DND-41 (cell line): ENCODE measurements around the gene ACTL10.

Experiments used
- ATAC-seq: fragments of 200-7000 bp; cut with Tn5 transposase; 3 replicates; pipeline ENCODE4 v1.9.1; 2021; ENCODE audit warnings: low read depth; ENCODE audit not compliant: insufficient read depth
- DNase-seq: peaks from one replicate; pipeline ENCODE4 v3.0.0-alpha.2; 2020
- H2AFZ ChIP-seq: 2 replicates; pipeline ENCODE4 v1.6.0; 2012; ENCODE audit warnings: low read depth, low read length
- H3K27ac ChIP-seq: 2 replicates; pipeline ENCODE4 v1.5.1; 2012; ENCODE audit warnings: low read length, inconsistent platforms
- H3K27me3 ChIP-seq: fragments of 200-600 bp; sonication (generic); 2 replicates; pipeline ENCODE4 v1.6.0; 2012; ENCODE audit warnings: low read length, mild to moderate bottlenecking, inconsistent platforms; ENCODE audit not compliant: insufficient read depth, poor library complexity
- H3K36me3 ChIP-seq: 2 replicates; pipeline ENCODE4 v1.5.1; 2012; ENCODE audit warnings: low read length, inconsistent platforms; ENCODE audit not compliant: insufficient read depth
- H3K4me1 ChIP-seq: 2 replicates; pipeline ENCODE4 v1.5.1; 2012; ENCODE audit warnings: mild to moderate bottlenecking, low read length; ENCODE audit not compliant: insufficient read depth
- H3K4me2 ChIP-seq: 2 replicates; pipeline ENCODE4 v1.6.0; 2012; ENCODE audit warnings: mild to moderate bottlenecking, moderate library complexity, low read length, inconsistent platforms; ENCODE audit not compliant: insufficient read depth
- H3K4me3 ChIP-seq, 2 experiments: fragments of 200-600 bp in 1 of 2; shearing (Covaris generic) in 1 of 2; 2 replicates each; pipeline ENCODE4 v1.5.1; 2012 to 2016; ENCODE audit warnings: inconsistent platforms in 2 of 2, low read length in 2 of 2, mild to moderate bottlenecking in 2 of 2, low read depth in 1 of 2, moderate library complexity in 1 of 2
- H3K79me2 ChIP-seq: 2 replicates; pipeline ENCODE4 v1.6.0; 2012; ENCODE audit warnings: low read length, inconsistent platforms; ENCODE audit not compliant: insufficient read depth
- H3K9ac ChIP-seq: 2 replicates; pipeline ENCODE4 v1.6.0; 2012; ENCODE audit warnings: low read depth, mild to moderate bottlenecking, inconsistent platforms, low read length, moderate library complexity
- H3K9me3 ChIP-seq: 2 replicates; pipeline ENCODE4 v1.5.1; 2012; ENCODE audit warnings: low read length, moderate library complexity, mild to moderate bottlenecking, inconsistent platforms; ENCODE audit not compliant: insufficient read depth, severe bottlenecking
- H4K20me1 ChIP-seq: 2 replicates; pipeline ENCODE4 v1.6.0; 2012; ENCODE audit warnings: low read length; ENCODE audit not compliant: insufficient read depth
- CTCF ChIP-seq: IDR thresholded peaks from 2 replicates; pipeline ENCODE4 v1.5.1; 2012; ENCODE audit warnings: borderline replicate concordance, low read length, moderate library complexity, mild to moderate bottlenecking; ENCODE audit not compliant: poor library complexity, severe bottlenecking; ENCODE audit errors: extremely low read depth
- EZH2 ChIP-seq: IDR thresholded peaks from 3 replicates; pipeline ENCODE4 v1.6.1; 2012; ENCODE audit warnings: borderline replicate concordance, low read depth, mild to moderate bottlenecking, moderate library complexity, low read length, inconsistent platforms; ENCODE audit not compliant: severe bottlenecking

ACTL10 gene

GRCh38 chr20:33670715-33671499 is 4.2 kb downstream of the ACTL10 start:
- H3K4me1 ChIP-seq, result peaks cover 29% of the 10 kb centered on the region
- ATAC-seq, result no peak
- H3K36me3 ChIP-seq, result peaks cover 15% of the 10 kb centered on the region; the same call in 1 of the 2 replicates
- TF ChIP-seq EZH2, result no peak
- no peak for TF ChIP-seq CTCF
- peaks cover 12% of the 10 kb centered on the region for H4K20me1 ChIP-seq
- H2AFZ ChIP-seq, result no peak overlapping the region
- no peaks in the 10 kb centered on the region for H3K9me3 ChIP-seq
- no peak overlapping the region for H3K4me2 ChIP-seq
- H3K79me2 ChIP-seq, result no peaks in the 10 kb centered on the region; the same call in 1 of the 2 replicates
- no peak overlapping the region for H3K27ac ChIP-seq
- DNase-seq, result no peak
- H3K9ac ChIP-seq, result no peak overlapping the region
- no peaks in the 10 kb centered on the region for H3K27me3 ChIP-seq
- H3K4me3 ChIP-seq, result no peak overlapping the region

GRCh38 chr20:33671573-33672288 is 5.0 kb downstream of the ACTL10 start:
- Histone ChIP-seq H3K27me3 (no peaks in the 10 kb centered on the region), H3K4me1 (peaks cover 29% of the 10 kb centered on the region), H3K36me3 (peaks cover 24% of the 10 kb centered on the region), H3K4me2 (no peak overlapping the region), H3K4me3 (no peak overlapping the region), H2AFZ (no peak overlapping the region), H3K9ac (no peak overlapping the region), H3K79me2 (no peaks in the 10 kb centered on the region; the same call in 1 of the 2 replicates), H3K9me3 (no peaks in the 10 kb centered on the region), H4K20me1 (peaks cover 20% of the 10 kb centered on the region), H3K27ac (no peak overlapping the region)
- DNase-seq, result no peak
- TF ChIP-seq CTCF (no peak), EZH2 (no peak)
- no peak for ATAC-seq

GRCh38 chr20:33672426-33673113 is 5.8 kb downstream of the ACTL10 start:
- Histone ChIP-seq H3K36me3 (peaks cover 32% of the 10 kb centered on the region), H3K9ac (no peak overlapping the region), H3K4me3 (no peak overlapping the region), H4K20me1 (peaks cover 28% of the 10 kb centered on the region), H3K4me2 (peak overlapping the region; percentile 89; the same call in 1 of the 2 replicates), H3K9me3 (no peaks in the 10 kb centered on the region), H3K4me1 (peaks cover 29% of the 10 kb centered on the region), H3K27ac (no peak overlapping the region), H3K27me3 (no peaks in the 10 kb centered on the region), H2AFZ (no peak overlapping the region), H3K79me2 (no peaks in the 10 kb centered on the region; the same call in 1 of the 2 replicates)
- no peak for TF ChIP-seq CTCF
- no peak for TF ChIP-seq EZH2
- DNase-seq (no peak), ATAC-seq (no peak)
